ENCODE results near the gene DAPK1.

GRCh38 chr9:87707805-87708506, 210.3 kb downstream of the DAPK1 start:
- TF ChIP-seq CTCF (IDR thresholded peaks at IDR 0.05), result no peak
- TF ChIP-seq POLR2A (IDR thresholded peaks at IDR 0.05), result no peak

All from vagina (tissue), 2 donors.